Ishikawa (cell line): ENCODE data around the gene CLDN1.

Experiments
- CEBPB ChIP-seq: IDR thresholded peaks from 2 replicates; pipeline ENCODE4 v1.6.1; 2012
- CREB1 ChIP-seq: IDR thresholded peaks from 2 replicates; pipeline ENCODE4 v1.6.1; 2012; ENCODE audit warnings: low read depth
- EGR1 ChIP-seq: IDR thresholded peaks from 2 replicates; pipeline ENCODE4 v1.6.1; 2012
- EP300 ChIP-seq: IDR thresholded peaks from 2 replicates; pipeline ENCODE4 v1.6.1; 2012; ENCODE audit warnings: borderline replicate concordance
- FOXM1 ChIP-seq: IDR thresholded peaks from 2 replicates; pipeline ENCODE4 v1.6.1; 2012; ENCODE audit warnings: low read depth, borderline replicate concordance
- MAX ChIP-seq: IDR thresholded peaks from 2 replicates; pipeline ENCODE4 v1.6.1; 2012
- NFIC ChIP-seq: IDR thresholded peaks from 2 replicates; pipeline ENCODE4 v1.6.1; 2012
- RAD21 ChIP-seq: IDR thresholded peaks from 2 replicates; pipeline ENCODE4 v1.6.1; 2012; ENCODE audit warnings: low read depth
- REST ChIP-seq: IDR thresholded peaks from 2 replicates; pipeline ENCODE4 v1.6.1; 2012; ENCODE audit warnings: low read depth, mild to moderate bottlenecking
- TAF1 ChIP-seq: IDR thresholded peaks from 2 replicates; pipeline ENCODE4 v1.6.1; 2012; ENCODE audit warnings: low read depth, mild to moderate bottlenecking
- TCF12 ChIP-seq: IDR thresholded peaks from 2 replicates; pipeline ENCODE4 v1.6.1; 2012; ENCODE audit warnings: low read depth
- TEAD4 ChIP-seq: IDR thresholded peaks from 2 replicates; pipeline ENCODE4 v1.6.1; 2012
- YY1 ChIP-seq: IDR thresholded peaks from 2 replicates; pipeline ENCODE4 v1.6.1; 2012; ENCODE audit warnings: low read depth
- ZBTB7A ChIP-seq: IDR thresholded peaks from 2 replicates; pipeline ENCODE4 v1.6.1; 2012; ENCODE audit warnings: low read depth
- TF ChIP-seq, protein P1 (sequence below): IDR thresholded peaks from 2 replicates; pipeline ENCODE4 v1.6.1; 2012

The CLDN1 gene

GRCh38 chr3:190368881-190369280 is 46.6 kb upstream of the CLDN1 start:
- TF ChIP-seq RAD21 (no peak), EGR1 (no peak), NFIC (no peak), REST (no peak), CEBPB (no peak), TEAD4 (no peak), FOXM1 (no peak), MAX (no peak), TCF12 (no peak)

DNA sequence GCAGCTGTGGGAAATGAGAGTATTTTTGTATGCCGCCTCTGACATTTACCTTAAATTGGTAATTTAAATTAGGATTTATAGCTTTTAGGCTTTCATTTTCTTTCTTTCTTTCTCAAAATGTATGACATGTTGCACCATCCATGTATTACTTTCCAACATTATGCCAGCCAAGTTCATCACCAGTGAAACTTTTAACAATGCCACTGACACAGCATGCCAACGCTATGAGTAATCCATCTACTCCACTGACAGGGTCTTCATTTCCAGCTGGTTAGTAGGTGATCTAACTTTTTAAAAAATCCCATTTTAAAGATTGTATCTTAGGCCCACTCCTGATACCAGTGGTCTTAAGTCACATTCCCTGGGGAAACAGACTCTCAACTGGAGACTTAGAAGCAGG is 43.9 kb upstream of the CLDN1 start:
- TF ChIP-seq RAD21 (no peak), TEAD4 (peak; percentile 63; the same call in 1 of the 2 replicates), NFIC (no peak), ZBTB7A (no peak), CREB1 (no peak)
- TF ChIP-seq, protein P1, sequence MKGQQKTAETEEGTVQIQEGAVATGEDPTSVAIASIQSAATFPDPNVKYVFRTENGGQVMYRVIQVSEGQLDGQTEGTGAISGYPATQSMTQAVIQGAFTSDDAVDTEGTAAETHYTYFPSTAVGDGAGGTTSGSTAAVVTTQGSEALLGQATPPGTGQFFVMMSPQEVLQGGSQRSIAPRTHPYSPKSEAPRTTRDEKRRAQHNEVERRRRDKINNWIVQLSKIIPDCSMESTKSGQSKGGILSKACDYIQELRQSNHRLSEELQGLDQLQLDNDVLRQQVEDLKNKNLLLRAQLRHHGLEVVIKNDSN, result no peak

DNA sequence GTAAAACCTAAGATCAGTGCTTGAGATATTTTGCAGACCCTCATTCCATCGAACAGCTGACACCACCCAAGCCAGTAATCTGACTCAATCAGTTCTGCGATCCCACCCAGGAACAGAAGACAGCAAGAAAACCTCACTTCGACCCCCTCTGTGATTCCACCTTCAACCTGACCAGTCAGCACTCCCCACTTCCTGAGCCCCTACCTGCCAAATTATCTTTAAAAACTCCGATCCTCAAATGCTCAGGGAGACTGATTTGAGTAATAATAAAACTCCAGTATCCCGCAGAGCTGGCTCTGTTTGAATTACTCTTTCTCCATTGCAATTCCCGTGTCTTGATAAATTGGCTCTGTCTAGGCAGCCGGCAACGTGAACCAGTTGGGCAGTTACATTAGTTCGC is 40.0 kb upstream of the CLDN1 start:
- no peak for TF ChIP-seq ZBTB7A
- no peak for TF ChIP-seq MAX
- no peak for TF ChIP-seq YY1
- TF ChIP-seq TAF1, result no peak
- no peak for TF ChIP-seq CREB1
- no peak for TF ChIP-seq FOXM1
- TF ChIP-seq RAD21, result no peak
- TF ChIP-seq TEAD4, result no peak
- TF ChIP-seq, protein P1, result no peak
- no peak for TF ChIP-seq REST
- TF ChIP-seq EGR1, result no peak
- TF ChIP-seq TCF12, result no peak
- TF ChIP-seq EP300, result no peak
- TF ChIP-seq CEBPB, result no peak
- TF ChIP-seq NFIC, result no peak

DNA sequence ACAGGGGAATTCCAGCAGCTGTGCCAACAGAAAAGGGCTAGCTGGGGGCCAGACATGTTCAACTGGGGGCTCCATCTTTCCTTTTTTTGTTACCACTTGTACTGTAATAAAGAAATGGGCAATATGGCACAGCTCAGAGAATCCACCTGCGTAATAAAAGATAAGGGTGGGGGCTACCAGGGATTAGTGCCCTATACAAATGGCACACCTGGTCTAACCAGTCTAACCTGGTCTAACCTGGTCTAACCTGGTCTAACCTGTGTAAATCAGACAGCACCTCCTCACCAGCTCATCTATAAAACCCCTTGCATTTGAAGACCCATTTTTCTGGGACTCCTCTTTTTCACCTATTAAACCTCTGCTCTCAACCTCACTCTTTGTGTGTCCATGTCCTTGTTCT is 39.5 kb upstream of the CLDN1 start:
- no peak for TF ChIP-seq CEBPB
- no peak for TF ChIP-seq TEAD4
- no peak for TF ChIP-seq YY1
- TF ChIP-seq MAX, result no peak
- TF ChIP-seq TAF1, result no peak

DNA sequence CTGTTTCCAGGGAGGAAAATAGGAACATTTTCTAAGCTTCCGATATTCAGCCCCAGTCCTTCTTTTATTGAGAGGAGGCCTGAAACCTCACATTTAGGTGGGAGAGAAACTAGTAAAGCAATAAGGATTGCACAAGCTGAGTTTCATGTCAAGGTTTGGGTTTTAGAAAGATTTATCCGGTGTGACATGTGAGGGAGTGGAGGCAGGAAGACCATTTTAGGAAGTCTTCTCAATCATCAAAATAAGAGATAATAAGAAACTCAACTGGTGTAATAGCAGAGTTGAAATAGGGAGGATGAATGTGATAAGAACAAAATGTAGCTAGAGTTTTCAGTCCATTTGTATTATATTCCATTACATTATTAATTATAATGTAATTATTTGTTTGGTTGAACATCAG is 38.0 kb upstream of the CLDN1 start:
- TF ChIP-seq MAX (no peak), TEAD4 (no peak), EP300 (no peak), ZBTB7A (no peak)

DNA sequence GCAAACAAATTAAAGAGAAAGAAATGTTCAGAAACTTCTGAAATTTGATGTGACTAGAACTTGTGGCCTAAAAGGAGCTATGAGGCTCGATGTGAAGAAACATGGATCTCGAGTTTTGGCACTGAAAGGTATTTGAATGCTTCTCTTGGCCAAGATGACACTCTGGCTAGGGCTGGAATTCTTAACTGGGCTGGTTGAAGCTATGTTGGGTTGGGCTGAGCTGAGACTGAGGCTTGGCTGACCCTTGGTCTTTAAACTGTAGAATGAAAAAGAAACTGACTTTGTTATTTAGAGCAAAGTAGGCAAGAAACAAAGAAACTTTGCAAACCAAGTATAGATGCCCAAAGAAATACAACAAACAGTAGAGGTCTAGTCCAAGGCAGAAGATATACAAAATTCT is 37.6 kb upstream of the CLDN1 start:
- TF ChIP-seq TAF1 (no peak), CREB1 (no peak), FOXM1 (no peak), MAX (no peak), EP300 (no peak), EGR1 (no peak), RAD21 (no peak), TEAD4 (no peak), ZBTB7A (no peak), TCF12 (no peak), NFIC (no peak), YY1 (no peak), REST (no peak), CEBPB (no peak)
- TF ChIP-seq, protein P1, result no peak
